Heart left ventricle (tissue), 16 donors: ENCODE data around the gene ZEB1. TPM values are rescaled to one million over a fixed set of nuclear protein-coding genes. Genes with fewer than 3 reads are reported as not detected.
A peak's percentile ranks its signal among the peaks of the same experiment; 100 is the strongest.

Experiments used
- ATAC-seq, 4 donors: fragments of 200-7000 bp; cut with Tn5 transposase; one replicate each; pipeline ENCODE4 v1.9.1; 2020 to 2022; ENCODE audit warnings: moderate library complexity in 4 of 4, mild to moderate bottlenecking in 3 of 4, moderate number of reproducible peaks in 1 of 4
- DNase-seq, 5 donors: peaks; one replicate each; pipeline ENCODE4 v3.0.0-alpha.2; 2020
- H3K27ac ChIP-seq, 12 donors: fragments of 200-600 bp; sonication (generic) in 4 of 12; one replicate each; pipeline versions ENCODE4 v1.5.0 to v1.8.0; 2016 to 2022; ENCODE audit warnings: mild to moderate bottlenecking in 2 of 12
- H3K27me3 ChIP-seq, 9 donors: fragments of 200-600 bp; sonication (generic) in 2 of 9; one replicate each; pipeline versions ENCODE4 v1.5.1 to v1.8.0; 2016 to 2022; ENCODE audit warnings: mild to moderate bottlenecking in 3 of 9
- H3K36me3 ChIP-seq, 9 donors: fragments of 200-600 bp; sonication (generic) in 2 of 9; one replicate each; pipeline versions ENCODE4 v1.5.0 to v1.8.0; 2018 to 2022; ENCODE audit warnings: mild to moderate bottlenecking in 2 of 9
- H3K4me1 ChIP-seq, 12 donors: fragments of 200-600 bp; sonication (generic) in 4 of 12; one replicate each; pipeline versions ENCODE4 v1.5.0 to v1.8.0; 2016 to 2022; ENCODE audit warnings: mild to moderate bottlenecking in 3 of 12
- H3K4me3 ChIP-seq, 12 donors: fragments of 200-600 bp; sonication (generic) in 4 of 12; one replicate each; pipeline versions ENCODE4 v1.5.0 to v1.8.0; 2017 to 2022; ENCODE audit warnings: mild to moderate bottlenecking in 9 of 12, moderate library complexity in 4 of 12
- H3K9me3 ChIP-seq, 12 donors: fragments of 200-600 bp; sonication (generic) in 4 of 12; one replicate each; pipeline versions ENCODE4 v1.5.0 to v1.8.0; 2016 to 2022; ENCODE audit warnings: mild to moderate bottlenecking in 1 of 12
- CTCF ChIP-seq, 12 donors: fragments of 200-600 bp; sonication (generic) in 4 of 12; IDR thresholded peaks; one replicate each; pipeline versions ENCODE4 v1.5.0 to v1.8.0; 2018 to 2022; ENCODE audit warnings: antibody characterized with exemption in 12 of 12, mild to moderate bottlenecking in 5 of 12
- POLR2A ChIP-seq, 2 donors: fragments of 450-650 bp; IDR thresholded peaks; one replicate each; pipeline ENCODE4 v1.6.1; 2017; ENCODE audit warnings: antibody characterized with exemption in 2 of 2, mild to moderate bottlenecking in 2 of 2, moderate library complexity in 2 of 2
- WGBS, 4 donors: extraction: QIAGEN DNeasy Blood & Tissue Kit in 2 of 4; methylation state at CpG; one replicate each; pipeline versions ENCODE4 v1.1.5 to v1.1.7; 2013 to 2018; 5-methylcytosine and 5-hydroxymethylcytosine counted together
- intact Hi-C, 10 donors: fragments of 100-400 bp; cut with DNase I; formaldehyde crosslinking; loops; one replicate each; pipeline versions ENCODE4 v1.11.1 to v1.14.2; 2022
- polyA plus RNA-seq, 2 donors: library from polyadenylated mRNA; stranded (reverse); fragments of 200-250 nt; gene quantifications; one replicate each; pipeline ENCODE4 v1.2.3, GENCODE V29; 2013
- total RNA-seq, 9 donors: library from RNA; depleted of rRNA in 2 of 9; stranded (reverse); fragments of >200 nt in 2 of 9; fragmentation: NEBNext Ultra II Directional in 3 of 9; extraction: Animal tissue kit (Norgen Biotek cat#: 25700) in 3 of 9; gene quantifications; one replicate each; pipeline versions ENCODE4 v1.1.0 to v1.2.4, GENCODE V29; 2016 to 2023
- donor health status: ischemic (EF 13 %, LVEDD 7.1; RV severe dilation, severe dysfunction).
- donor health status: healthy with polysubstance abuse.
- donor health status: DM: no; HTN: yes; CAD: no.
- donor health status: DM: no; HTN: no; CAD: no.
- donor health status: ischemic (EF 25% LVEDD 6.9; RV normal size, moderate dysfunction).
- donor health status: ischemic (EF 25% LVEDD 5.7; RV mildly dilated, moderate dysfunction).
- donor health status: healthy.
- donor health status: DM: yes; HTN: yes; CAD: no.
- donor health status: ischemic (EF 35%, LVEDD 5.7; RV mildly dilated, moderate dysfunction).
- donor health status: nonischemic (EF 11% LVEDD 7.7; RV severe dilation, severe dysfunction).
- donor health status: DM: yes; HTN: yes; CAD: no.
- donor health status: PGD.
- donor health status: ischemic (EF 29% LVEDD 5.4; RV normal size, mild dysfunction).
- donor health status: nonischemic (EF 23%, LVEDD 6.1; RV moderate dilation, normal function).

The ZEB1 gene
- total and polyA plus RNA-seq, 11 donors, result 15.4 to 135 (median 95.6) TPM

GRCh38 chr10:31322647-31323046 lies 3.6 kb downstream of the ZEB1 start:
- no peaks in the 10 kb centered on the region for H3K27me3 ChIP-seq
- no peak for DNase-seq
- no peaks in the 10 kb centered on the region for H3K36me3 ChIP-seq
- peaks cover 0 to 62% (median 35%) of the 10 kb centered on the region in 12 donors for H3K4me1 ChIP-seq
- no peak for ATAC-seq
- H3K9me3 ChIP-seq, result no peaks in the 10 kb centered on the region
- TF ChIP-seq POLR2A (IDR thresholded peaks at IDR 0.05) (no peak), CTCF (IDR thresholded peaks at IDR 0.05) (peak in 11 of 12 donors; percentile 19 to 61 (median 30))
- peak overlapping the region in 7 of 12 donors; percentile 66 to 96 (median 89) for H3K4me3 ChIP-seq
- intact Hi-C loops, result loop anchor here in 8 of 10 donors (5.0 to 10.0 kb wide), 13 partner anchors 75 to 485 kb away; no protein-coding TSS in a partner anchor
- 60 to 72% (median 68%) methylated on average over 2 of the region's 2 CpGs for WGBS, 4 donors
- peak overlapping the region in 5 of 12 donors; percentile 98 to 99 (median 98) for H3K27ac ChIP-seq

- H3K4me1 ChIP-seq, result peaks cover 0 to 58% (median 35%) of the 10 kb centered on the region in 12 donors
- peak overlapping the region in 1 of 12 donors; percentile 4 for H3K27ac ChIP-seq
- no peak overlapping the region for H3K4me3 ChIP-seq
- TF ChIP-seq POLR2A (IDR thresholded peaks at IDR 0.05), result no peak
- no peak for TF ChIP-seq CTCF (IDR thresholded peaks at IDR 0.05)
- DNase-seq (no peak), ATAC-seq (peak in 2 of 4 donors; percentile 29 to 59)
- H3K27me3 ChIP-seq, result no peaks in the 10 kb centered on the region
- H3K9me3 ChIP-seq, result no peaks in the 10 kb centered on the region
- peaks cover 0 to 7% (median 0%) of the 10 kb centered on the region in 9 donors for H3K36me3 ChIP-seq
- intact Hi-C loops, result loop anchor here in 1 of 10 donors (10.0 kb wide), 1 partner anchor 344 kb away; no protein-coding TSS in a partner anchor
These were observed 21.3 kb downstream of the ZEB1 start for GRCh38 chr10:31340343-31340742.

GRCh38 chr10:31341552-31341951 lies 22.5 kb downstream of the ZEB1 start:
- Histone ChIP-seq H3K27ac (no peak overlapping the region), H3K36me3 (peaks cover 0 to 7% (median 0%) of the 10 kb centered on the region in 9 donors), H3K4me1 (peaks cover 0 to 70% (median 43%) of the 10 kb centered on the region in 12 donors), H3K4me3 (no peak overlapping the region), H3K27me3 (no peaks in the 10 kb centered on the region), H3K9me3 (no peaks in the 10 kb centered on the region)
- DNase-seq (no peak), ATAC-seq (no peak)
- intact Hi-C loops, result loop anchor here in 1 of 10 donors (10.0 kb wide), 1 partner anchor 343 kb away; no protein-coding TSS in a partner anchor
- no peak for TF ChIP-seq CTCF (IDR thresholded peaks at IDR 0.05)
- TF ChIP-seq POLR2A (IDR thresholded peaks at IDR 0.05), result no peak
- 75 to 95% (median 80%) methylated on average over 1 of the region's 1 CpG for WGBS, 4 donors

GRCh38 chr10:31343009-31343408 lies 24.0 kb downstream of the ZEB1 start:
- H3K4me3 ChIP-seq, result no peak overlapping the region
- intact Hi-C loops, result loop anchor here in 1 of 10 donors (10.0 kb wide), 1 partner anchor 342 kb away; no protein-coding TSS in a partner anchor
- ATAC-seq (no peak), DNase-seq (no peak)
- H3K4me1 ChIP-seq, result peaks cover 0 to 84% (median 56%) of the 10 kb centered on the region in 12 donors
- TF ChIP-seq CTCF (IDR thresholded peaks at IDR 0.05) (no peak), POLR2A (IDR thresholded peaks at IDR 0.05) (no peak)
- no peaks in the 10 kb centered on the region for H3K9me3 ChIP-seq
- no peaks in the 10 kb centered on the region for H3K27me3 ChIP-seq
- WGBS, 4 donors, result 49 to 67% (median 51%) methylated on average over 3 of the region's 3 CpGs
- H3K27ac ChIP-seq, result no peak overlapping the region
- H3K36me3 ChIP-seq, result peaks cover 0 to 3% (median 0%) of the 10 kb centered on the region in 9 donors
